GM18868 (cell line): ENCODE data around the gene CCDC88C.

Source experiments
- ATAC-seq: cut with Tn5 transposase; IDR thresholded peaks from one replicate; pipeline ENCODE4 v1.9.1; 2021; ENCODE audit warnings: mild to moderate bottlenecking, moderate library complexity; ENCODE audit not compliant: unreplicated experiment

Gene CCDC88C

GRCh38 chr14:91380610-91381371 lies 36.8 kb downstream of the CCDC88C start:
- no peak for ATAC-seq

DNA sequence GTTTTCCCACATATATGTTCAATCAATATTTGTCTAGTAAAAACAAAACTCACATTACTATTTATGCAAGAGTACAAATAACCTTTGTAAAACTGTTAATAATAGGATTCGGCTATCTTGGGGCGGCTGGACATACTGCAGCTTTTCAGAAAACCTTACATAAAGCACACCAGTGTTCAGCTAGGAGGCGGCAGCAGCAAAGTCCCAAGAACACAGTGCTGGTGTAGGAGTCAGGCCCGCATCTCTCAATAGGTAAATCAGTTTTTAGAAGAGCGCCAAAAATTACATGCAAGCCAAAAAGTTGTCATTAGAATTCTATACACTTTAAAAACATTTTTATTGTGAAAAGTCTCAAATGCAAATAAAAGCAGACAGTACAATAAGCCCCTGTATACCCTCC lies 37.5 kb downstream of the CCDC88C start:
- no peak for ATAC-seq

GRCh38 chr14:91379579-91379932 lies 38.1 kb downstream of the CCDC88C start:
- ATAC-seq: no peak

- no peak for ATAC-seq
These were observed 38.6 kb downstream of the CCDC88C start for GRCh38 chr14:91378930-91379578.

DNA sequence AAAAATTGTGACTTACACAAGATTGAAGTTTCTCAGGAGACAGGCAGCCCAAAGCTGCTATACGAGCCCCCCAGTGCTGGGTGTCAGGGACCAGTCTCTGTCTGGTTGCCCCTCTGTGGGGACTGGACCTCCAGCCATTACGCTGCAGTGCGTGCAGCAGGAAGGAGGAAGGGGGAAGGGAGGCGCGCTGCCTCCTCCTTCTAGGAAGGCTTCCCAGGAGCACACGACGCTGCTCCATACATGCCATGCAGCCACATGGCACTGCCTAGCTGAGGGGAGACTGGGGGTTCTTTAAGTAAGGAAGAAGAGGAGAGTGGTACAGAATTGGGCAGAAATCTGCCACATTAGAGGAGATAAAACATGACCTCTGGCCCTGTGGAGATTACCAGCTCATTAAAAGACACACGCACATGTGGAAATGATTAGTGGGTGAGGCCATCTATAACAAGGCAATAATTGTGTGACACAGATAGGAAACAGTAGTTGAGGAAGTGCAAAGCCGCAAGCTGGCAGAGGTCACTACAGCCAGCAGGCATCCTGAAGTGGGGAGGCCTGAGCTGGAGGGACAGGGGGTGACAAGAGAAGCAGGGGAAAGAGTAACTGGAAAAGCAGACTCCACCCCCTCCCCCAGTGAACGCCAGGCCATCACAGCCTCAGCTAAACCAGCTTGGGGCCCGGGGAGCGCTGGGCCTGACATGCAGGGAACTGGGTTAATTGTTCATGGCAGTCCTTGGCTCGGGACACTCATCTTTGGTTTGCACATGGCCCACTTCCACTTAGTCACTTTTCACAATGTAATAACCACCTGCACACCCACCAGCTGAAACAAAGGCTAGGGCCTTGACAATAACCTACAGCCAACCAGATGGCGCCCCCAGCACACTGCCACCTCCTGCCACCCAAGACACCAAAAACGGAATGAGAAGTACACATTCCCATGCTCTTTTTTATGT lies 39.6 kb downstream of the CCDC88C start:
- ATAC-seq: no peak

DNA sequence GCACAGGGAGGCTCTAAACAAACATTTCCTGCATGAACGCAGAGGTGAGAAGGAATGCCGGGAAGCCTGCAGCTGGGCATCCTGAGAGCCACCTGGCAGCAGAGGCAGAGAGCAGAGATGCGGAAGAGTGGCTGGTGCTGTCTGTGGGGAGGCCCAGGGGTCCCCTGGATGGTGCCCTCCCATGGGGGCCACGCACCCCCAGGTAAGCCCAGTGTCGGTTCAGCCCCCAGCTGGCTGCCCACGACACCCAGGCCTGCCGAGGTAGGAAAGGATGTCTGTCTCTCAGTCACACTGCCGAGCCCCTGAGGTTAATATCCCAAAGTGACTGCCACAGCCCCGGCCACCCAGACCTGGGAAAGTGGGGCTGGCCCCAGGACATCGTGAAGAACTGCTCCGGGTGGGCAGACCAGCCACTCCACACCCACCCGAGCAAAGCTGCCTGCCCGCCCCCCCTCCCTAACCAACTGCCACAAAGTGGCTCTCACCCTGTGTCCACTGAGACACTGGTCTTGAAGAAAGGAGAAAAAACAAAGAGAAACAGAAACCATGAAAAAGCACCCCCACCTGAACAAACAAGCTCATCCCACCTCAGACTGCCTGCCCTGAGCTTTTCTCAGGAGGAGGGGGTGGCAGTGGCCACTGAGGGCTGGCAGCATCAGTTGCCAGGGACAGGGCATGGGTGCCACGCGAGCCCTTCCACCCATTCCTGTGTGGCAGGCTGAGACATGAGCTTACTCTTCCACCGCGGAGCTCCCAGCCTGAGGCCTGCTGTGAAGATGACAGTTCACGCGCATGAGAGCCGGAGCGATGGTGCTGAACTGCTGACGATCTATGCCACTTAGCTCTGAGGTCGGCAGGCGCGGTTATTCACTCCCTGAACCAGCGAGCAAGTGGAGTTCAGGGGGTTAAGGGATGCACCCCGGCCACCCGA lies 40.8 kb downstream of the CCDC88C start:
- no peak for ATAC-seq

DNA sequence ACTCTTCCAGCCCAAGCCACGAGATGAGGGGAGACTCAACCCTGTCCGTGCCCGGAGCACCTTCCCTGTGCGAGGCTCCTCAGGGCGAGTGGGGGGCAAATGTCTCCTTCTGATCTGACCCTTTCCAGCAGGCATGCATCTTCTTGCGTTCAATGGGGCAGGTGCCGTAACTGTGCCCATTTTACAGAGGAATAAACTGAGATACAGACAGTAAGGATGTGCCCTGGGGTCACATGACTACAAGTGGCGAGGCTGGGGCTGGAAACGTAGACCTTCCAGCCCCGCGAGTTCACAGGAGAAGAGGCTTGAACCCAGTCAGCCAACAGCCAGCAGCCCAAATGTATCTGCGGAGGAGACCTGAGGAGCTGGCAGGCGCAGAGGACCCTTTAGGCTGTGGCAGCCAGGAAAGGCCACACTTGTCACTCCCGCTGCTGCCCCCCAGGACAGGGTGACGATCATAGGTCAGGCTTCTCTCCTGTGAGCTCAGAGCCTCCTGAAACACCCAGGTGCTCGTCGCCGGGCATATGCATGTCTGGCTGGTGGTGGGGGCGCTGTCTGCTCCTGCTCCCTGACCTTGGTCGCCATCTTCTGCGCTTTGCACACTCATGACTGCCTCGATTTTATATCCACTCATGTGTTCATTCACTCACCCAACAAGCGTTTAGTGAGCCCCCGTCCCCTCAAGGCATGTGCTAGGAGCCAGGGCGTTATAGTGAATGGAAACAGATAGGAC lies 41.7 kb downstream of the CCDC88C start:
- ATAC-seq: no peak

DNA sequence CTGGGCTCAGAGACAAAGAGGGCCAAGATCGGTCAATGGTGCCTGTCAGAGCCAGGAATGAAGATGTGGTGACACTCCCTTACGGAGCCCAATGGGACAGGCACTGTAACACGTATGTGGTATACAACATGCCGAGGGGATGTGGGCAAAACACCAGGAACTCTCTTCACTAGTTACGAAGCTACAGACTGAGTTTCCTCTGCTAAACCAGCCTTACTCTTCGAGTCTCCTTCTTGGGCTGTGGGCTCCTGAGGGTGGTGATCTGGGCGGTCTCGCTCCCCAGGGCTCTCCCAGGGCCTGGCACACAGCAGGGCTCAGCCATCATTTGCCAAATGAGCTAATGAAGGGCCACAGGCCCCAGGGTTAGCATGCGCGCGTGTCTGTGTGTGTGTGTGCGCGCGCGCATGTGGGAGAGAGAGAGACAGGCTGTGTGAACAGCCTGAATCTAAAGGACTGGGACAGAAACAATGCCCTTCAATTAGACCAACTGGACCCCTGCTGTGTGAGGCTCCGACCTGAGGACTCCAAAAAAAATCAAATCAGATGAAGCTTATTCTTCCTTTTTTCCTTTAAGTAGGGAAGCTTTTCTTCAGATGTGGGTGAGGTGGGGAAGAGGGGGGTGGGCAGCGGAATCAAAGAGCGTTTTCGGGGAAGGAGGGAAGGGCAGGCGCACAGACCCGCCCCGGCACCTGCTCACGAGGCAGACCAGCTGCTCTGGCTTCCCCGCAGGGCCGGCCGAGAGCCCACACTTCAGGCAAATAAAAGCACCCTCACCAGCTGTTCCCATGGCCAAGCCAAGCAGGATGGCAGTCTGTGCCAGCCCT lies 42.5 kb downstream of the CCDC88C start:
- no peak for ATAC-seq

GRCh38 chr14:91374287-91374878 lies 43.2 kb downstream of the CCDC88C start:
- no peak for ATAC-seq

DNA sequence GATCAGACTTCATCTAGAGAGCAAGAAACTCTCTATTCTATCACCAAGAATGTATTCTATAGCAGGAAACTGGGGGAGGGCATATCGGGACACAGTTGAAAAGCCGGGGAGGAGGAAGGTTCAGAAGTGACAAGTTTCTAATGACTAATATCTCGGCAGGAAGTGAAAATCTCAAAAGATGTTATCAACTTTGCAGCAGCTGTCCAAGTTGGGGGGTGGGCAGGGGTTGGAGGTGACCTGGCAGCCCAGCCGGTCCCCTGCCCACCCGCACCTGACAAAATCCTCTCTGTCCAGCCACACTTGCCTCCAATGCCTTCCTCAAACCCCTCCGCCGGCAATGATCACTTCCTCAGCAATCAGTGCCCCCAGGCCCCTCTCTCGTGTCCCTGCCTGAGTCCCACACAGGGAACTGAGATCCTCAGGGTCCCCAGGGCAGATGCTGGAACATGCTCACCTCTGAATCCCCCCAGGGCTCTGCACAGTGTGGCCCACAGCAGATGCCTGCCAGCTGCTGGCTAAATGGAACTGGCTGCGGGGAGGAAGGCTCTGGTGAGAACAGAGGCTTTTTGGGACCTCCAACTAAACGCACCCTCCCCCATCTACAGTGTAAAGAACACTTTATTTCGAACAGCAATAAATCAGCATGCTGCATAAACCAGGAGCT lies 43.9 kb downstream of the CCDC88C start:
- peak; percentile 62 for ATAC-seq

GRCh38 chr14:91372671-91373495 lies 44.7 kb downstream of the CCDC88C start:
- ATAC-seq: no peak

GRCh38 chr14:91371990-91372375 lies 45.6 kb downstream of the CCDC88C start:
- ATAC-seq: no peak

GRCh38 chr14:91371011-91371989 lies 46.3 kb downstream of the CCDC88C start:
- ATAC-seq: no peak

DNA sequence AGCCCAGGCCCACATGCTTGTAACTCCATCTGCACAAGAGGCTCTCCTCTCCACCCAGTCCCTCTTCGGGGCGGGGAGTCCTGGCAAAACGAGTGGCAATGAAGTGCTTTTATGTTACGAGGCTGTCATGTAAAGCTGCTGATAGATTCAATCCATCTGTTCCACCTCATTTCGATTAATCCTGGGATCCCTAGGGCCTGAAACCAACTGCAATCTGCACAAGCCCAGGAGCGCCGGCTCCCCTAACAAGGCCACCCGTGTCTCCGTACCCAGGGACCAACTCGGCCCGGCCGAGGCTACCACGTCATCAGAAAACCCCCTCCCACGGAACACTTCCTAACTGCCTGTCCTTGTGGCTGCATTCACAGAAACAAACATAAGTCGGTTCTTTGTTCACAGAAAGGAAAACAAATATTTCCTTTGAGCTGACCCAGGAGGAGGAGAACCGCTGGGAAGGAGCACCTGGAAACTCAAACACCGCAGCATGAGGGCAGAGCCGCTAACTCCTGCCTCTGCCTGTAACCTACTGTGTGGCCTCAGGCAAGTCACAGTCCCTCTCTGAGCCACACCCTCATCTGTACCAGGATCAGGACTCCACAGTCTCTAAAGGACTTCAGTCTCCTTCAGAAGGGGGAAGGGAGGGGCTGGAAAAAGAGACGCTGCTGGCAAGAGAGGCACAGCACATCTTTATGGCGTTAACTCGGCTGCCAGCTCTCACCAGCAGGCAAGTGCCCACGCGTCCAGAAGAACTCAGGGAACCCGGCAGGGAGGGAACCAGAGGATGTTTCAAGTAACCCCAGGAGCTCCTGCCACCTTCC lies 47.8 kb downstream of the CCDC88C start:
- ATAC-seq: no peak

- no peak for ATAC-seq
These were observed 48.7 kb downstream of the CCDC88C start for GRCh38 chr14:91368776-91369416.
